GM19468 (cell line): ENCODE measurements around the gene PPP1R3C.

Experiments
- ATAC-seq: cut with Tn5 transposase; IDR thresholded peaks from one replicate; pipeline ENCODE4 v1.9.1; 2021; ENCODE audit warnings: mild to moderate bottlenecking, moderate library complexity, moderate number of reproducible peaks; ENCODE audit not compliant: unreplicated experiment; ENCODE audit errors: extremely low read depth

The PPP1R3C gene

DNA sequence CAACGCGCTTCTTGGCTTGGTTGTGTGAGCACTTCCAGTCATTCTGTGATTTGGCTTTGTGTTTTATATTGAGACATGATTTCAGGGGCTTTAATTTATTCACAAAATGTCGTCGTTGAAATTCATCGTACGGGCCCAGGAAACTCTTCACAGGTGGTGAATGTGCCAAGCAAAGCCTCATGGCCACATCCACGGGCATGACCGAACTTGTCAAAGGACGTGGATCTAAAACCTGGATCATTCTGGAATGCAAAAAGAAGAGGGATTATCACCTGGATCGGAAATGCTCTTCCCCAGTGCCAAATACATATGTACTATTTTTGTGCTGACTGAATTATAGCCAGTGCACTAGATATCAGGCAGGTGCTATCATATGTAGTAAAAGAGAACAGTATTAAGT is 2.2 kb downstream of the PPP1R3C start:
- no peak for ATAC-seq

DNA sequence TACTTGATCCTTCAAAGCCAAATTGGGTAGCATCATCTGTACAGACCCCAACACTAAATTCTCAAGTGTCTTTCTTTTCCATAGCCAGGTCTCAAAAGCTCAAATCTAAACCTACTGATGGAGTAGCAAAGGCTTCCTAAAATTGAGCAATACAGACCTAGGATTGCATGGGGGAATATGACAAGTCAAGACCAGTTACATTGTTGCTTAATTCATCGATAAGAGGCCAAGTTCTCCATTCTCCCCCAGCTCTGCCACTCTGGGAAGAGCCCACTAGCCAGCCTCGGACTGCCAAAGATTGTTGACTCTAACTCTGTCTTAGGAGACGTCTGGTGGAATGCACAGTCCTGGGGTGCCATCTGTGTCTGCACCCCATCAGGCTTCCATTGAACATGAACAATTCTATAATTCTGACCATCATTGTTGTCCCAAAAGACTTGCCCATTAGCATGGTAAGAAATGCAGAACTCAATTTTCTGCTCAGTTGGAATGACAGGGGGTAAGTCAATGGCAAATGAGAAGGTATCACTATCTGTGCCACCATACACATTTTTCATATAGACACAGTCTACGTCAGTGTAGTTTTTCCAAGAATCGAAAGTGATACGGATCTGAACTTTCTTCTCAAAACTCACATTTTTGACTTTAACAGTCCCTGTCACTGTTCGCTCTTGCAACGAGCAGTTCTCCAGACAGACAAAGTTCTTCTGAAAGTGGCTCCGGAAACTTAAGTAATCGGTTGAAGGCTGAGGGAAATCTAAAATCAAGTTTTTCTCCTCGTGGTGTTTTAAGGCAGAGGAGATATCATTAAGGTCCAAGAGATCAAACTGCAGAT is 2.9 kb downstream of the PPP1R3C start:
- ATAC-seq: no peak

DNA sequence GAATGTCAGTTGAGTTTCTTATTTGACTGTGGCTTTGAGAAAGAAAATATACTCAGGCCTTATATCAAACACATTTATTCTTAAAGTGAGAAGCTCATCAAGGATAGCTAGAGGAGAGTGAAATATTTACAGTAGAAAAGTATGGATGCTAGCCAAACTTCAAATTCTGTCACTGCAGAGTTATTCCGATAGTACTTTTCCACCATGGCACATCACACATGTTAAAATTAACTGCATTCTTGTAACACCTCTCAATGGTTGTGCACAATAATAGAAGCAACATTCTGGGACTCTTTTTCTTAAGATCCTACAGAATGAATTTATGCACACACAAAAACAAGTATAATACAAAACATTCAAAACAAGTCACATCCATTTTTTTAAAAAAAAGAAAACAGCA is 4.5 kb downstream of the PPP1R3C start:
- ATAC-seq: no peak

DNA sequence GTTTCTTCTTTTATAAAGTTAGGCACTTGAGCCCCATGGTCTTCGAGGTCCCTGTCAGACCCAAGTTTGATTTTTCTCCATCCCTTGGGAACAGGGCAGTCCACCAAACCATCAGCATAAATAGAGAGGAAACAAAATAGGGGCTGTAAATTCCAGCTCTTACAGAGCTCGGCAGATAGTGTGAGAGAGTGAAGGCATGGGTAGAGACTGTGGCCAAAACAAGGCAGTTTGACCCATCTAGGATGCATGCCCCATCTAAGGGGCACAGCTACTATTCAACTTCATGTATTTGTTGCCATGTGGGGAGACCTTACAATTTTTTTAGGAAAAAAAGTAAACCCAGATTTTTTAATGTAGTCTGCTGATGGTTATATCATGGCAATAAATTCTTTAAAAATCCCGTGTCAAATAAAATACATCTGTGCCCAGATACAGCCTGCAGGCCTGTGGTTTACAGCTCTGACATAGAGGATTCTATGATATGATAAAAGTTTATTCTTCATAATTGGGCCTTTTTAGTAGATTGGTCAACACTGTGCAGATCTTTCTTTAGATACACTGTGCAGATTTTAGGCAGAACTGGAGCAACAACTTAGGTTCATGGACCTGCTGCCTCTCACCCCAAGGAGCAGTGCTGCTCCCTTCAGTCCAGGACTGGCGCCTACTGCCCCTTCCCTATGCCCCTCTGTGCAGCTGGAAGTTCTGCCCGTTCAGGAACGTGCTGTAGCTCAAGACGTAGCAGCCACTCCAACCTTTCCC is 5.3 kb downstream of the PPP1R3C start:
- no peak for ATAC-seq

DNA sequence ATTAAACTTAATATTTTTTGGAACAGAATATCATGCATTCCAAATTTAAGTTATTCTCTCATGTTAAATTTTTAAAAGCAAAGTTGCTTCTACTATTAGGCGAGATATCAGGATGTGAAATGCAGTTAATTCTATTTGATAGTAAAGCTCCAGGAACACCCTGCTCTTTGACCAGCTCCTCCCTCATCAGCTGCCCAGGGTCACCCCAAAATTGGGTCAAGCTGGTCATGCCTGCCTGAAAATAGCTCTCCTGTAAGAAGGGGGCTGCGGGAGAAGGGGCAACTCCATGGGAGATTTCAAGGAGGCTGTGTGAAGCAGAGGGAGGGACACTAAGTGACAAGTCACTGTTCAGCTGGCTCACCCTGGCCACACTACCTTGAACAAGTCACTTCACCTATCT is 5.9 kb downstream of the PPP1R3C start:
- no peak for ATAC-seq

DNA sequence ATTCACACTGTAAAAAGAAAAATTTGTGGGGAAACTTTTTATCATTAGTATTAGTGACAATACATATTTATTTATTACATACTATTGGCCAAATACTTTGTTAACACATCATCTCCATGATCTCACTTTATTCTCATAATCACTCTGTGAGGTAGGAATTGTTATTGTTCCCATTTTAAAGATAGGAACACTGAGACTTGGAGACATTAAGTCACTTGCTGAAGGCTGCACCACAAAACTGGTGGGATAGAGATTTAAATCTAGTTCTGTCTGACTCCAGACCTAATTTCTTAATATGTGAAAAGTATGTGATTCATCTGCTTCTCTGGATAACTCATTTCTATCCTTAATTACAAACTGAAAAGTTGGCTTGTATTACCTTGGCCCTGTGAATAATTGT is 8.2 kb downstream of the PPP1R3C start:
- ATAC-seq: no peak

DNA sequence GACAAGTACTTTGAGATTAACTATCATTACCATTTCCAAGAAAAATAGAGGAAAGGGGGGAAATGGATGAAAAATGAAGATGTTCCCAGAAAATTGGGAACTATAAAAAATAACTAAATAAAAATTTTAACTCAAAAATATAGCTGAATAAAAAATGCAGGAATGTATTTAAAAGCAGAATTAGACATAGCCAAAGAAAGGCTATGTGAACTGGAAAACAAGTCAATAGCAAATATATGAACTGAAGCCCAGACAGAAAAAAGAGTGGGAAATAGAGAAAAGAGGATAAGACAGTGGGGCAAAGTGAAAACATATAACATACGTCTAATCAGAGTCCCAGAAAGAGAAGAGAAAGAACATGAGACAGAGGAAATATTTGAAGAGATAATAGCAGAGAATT is 10.3 kb downstream of the PPP1R3C start:
- no peak for ATAC-seq

DNA sequence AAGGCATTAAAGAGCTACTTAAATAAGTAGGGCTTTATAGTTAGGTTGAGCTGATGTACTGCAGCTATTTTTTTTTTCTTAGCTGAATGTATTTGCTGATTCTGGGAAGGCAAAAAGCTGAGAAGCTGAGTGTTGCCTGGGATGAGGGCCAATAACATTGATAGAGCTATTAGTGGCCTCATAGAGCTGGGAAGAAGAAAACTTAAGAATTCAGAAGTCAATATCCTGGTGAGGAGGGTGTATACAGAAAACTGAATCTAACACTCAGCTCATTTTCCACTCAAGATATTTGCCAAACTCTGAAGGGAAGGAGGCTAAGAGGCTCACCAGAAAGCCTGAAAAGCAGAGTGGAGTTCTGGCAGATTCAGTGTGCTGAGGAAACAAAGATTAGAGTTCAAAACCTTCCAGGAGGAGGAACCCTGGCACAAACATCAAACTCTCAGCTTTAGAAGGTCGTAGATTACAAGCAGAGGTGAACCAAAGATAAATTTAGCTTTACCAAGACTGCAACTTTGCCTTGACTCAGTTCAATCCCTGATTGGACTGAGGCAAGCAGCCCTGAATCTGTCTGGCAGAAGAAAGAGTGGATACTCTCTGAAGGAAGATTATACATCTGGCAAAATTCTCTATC is 11.3 kb downstream of the PPP1R3C start:
- ATAC-seq: no peak

DNA sequence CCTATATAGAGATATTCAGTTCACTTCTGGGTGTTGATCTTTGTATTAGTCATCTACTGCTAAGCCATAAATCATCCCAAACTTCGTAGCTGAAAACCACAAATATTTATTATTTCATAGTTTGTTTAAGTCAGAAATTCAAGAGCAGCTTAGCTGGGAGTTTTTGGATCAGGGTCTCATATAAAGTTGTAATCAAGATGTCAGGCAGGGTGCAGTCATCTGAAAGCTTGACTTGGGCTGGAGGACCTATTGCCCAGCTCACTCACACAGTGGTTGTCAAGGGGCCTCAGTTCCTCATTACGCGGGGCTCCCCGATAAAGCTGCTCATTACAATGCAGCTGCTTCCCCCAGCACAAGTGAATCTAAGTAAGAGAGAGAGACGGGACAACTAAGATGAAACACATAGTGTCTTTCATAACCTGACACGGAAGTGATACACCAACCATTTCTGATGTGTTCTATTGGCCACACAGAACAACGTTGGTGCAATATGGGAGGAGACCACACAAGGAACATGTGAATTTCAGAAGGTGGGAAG is 15.7 kb downstream of the PPP1R3C start:
- no peak for ATAC-seq

DNA sequence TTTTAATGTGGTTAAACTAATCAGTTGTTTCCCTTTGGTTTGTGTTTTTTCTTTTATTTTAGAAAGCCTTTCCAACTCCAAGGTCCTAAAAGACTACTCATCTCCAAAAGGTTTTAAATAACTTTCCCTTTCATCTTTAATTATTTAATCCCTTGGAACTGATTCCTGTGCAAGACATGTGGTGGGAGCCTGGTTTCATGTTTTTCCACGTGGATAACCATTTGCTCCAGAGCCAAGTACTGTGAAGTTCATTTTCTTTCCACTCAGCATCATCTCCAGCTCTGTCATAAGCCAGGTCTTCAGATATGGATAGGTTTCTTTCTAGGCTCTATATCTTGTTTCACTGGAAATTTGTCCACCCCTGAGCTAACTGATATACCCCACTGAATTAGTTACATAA is 16.7 kb downstream of the PPP1R3C start:
- ATAC-seq: no peak

DNA sequence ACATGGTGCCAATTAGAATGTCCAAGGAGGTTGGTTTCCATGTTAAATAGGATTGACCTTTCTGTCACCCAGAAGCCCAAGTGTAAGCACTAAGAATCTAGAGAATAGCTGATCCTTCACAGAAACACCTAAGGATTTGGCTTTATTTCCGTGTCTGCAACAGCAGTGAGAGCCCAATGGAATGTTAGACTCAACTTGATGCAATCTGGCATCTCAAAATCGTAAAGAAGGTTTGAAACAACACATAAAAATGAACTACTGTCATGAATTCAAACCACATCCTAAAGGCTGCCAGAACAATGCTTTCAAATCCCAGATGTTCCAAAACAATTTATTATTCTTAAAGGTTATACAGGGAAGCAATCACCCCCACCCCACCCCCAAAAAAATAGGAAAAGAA is 18.6 kb downstream of the PPP1R3C start:
- no peak for ATAC-seq

DNA sequence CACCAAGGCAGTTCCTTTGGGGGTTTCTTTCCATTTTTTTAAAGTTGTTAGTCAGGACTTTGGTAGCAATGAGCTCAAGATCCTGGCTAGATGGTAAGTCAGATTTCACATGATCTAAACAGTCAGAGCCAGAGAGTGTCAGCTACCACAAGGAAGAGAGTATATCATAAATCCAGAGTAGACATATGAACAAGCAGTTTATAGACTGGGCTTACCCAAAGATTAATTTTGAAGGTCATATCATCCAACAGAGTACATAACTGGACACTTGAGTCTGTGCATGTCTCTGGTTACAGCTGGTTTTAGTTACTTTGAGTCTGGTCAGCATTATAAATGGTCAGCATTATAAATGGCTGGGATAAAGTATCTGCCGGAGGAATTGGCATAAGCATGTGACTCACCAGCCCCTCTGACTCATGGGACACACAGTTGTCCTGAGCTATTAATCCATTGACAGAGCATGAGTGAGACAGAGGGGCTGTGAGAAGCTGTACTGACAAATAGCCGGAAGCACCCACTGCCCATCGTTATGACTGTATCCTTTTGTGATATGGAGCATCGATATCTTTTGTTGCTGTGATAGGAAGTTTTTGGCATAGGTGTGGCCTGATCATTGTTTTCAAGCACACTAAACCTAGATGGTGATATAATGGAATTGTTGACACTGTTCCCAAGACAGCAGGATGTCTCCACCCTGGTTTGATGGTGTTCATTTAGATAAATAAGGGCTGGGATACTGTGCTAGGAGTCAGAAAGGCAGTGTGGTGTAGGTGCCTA is 19.3 kb downstream of the PPP1R3C start:
- ATAC-seq: no peak

DNA sequence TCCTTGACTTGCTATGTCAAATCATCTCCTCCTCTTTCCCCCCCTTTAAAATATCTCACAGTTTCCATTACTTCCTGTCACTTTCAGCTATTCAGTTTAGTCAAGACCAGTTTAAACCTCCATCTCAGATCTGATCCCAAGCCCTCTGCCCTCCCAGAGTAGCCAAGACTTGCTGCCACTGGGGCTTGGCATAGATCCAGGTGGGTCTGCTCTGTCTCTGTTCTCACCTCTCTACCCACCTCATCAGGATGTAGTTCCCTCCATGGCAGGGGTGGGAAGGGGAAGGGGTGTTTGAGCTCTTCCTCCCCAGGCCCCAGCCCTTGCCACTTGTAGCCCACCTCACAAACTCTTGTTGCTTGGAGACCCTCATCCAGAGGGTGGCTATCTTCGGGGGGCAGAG is 22.0 kb downstream of the PPP1R3C start:
- ATAC-seq: no peak

DNA sequence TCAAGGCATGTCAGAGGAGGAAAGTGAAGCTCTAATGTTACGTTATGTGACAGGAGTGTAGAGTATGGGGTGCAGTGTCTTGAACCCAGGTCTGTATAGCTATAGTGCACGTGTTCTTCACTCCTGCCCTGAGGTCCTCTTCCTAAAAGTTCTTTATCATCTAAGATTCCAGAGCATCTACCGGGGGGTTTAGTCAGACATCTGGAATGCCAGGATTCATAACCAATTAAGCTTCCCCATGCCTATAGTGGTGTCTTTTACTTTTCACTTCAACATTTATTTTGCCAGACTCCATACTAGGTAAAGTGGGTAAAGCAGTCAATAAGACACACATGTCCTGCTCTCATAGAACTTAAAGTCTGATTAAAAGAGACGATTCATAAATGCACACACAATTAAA is 22.4 kb downstream of the PPP1R3C start:
- no peak for ATAC-seq

DNA sequence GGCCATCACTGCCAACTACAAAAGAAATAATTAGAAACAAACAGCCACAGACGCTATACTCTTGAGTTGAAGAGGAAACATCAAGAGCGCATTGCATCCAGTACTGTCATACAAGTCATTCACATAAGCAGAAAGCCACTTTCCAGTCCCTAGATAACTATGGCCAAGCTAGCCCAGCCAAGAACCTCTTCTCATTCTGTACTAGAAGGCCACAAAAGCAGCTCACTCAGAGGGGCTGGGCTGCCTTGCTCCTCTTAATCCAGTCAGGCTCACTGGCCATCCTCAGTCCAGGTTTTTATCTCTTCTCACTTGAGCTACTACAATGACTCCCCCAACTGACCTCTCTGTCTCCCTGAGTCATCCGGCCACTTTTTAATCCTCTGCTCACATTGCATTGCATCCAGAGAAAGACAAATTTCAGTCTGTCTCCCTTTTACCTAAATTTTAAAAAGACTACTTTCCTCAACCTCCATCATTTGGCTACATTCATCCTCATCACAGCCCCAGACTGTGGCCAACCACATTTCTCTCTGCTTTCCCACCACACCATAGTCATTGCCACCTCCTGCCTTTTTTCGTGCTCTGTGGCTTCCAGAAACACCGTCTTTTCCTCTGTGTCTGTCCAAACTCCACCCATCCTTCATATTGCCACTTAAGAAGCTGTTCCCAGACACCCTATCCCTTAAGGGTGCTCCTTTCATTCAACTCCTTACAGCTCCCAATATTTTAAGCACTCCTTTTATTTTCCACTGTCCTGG is 25.0 kb downstream of the PPP1R3C start:
- no peak for ATAC-seq

DNA sequence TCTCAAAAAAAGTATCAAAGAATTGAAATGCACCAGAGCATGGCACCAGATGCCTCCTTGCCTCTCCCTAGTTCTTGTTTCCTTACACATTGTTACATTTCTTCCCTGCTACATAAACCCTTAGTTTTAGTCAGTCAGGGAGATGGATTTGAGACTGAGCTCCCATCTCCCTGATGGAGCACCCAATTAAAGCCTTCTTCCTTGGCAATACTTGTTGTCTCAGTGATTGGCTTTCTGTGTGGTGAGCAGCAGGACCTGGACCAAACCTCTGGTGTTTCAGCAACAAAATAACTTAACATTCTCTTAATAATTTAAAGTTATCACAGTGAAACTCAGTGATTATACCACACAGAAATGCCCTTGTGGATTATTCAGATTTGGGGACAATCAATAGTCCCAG is 26.9 kb downstream of the PPP1R3C start:
- no peak for ATAC-seq

DNA sequence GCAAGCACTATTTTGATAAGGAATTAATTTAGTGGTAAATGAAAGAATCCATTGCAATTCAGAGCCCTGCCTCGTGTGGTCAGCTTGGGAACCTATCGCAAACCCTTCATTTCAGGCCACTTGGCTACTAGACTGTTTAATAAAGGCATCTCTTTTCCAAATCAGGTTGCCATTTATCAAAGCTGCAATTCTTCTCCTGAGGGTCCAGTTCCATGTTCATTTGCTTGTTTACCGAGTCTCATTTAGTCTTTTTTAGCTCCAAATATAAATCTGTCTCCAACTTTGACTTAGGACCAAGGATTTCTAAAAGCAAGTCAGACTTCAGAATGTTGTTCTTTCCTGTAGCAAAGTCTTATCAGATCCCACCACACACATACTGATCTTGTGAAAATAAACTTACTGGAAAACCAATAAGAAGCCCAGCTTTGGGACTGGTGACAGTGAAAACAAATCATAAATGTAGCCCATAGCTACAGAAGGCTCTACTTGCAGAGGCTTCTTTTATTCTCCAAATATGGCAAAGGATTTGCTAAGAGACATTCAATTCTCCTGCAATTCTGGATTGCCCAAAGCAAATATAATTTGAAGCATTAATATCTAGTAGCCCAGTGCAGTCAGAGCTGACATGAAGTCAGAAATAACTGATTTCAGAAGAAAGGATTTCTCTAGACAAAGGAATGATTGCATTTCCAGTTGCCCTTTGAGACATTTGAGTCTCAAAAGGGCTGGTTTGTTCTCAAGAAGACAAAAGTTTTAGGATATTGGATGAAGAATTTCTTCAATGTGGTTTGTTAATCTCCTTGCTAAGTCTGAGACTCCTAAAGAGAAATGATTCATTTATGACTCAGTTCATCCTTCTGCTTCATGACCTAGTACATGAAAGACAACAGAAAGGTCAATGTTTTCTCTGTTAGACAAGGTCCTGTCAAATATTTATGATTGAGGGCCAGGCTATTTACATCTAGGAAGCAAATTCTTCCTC is 28.0 kb downstream of the PPP1R3C start:
- no peak for ATAC-seq

DNA sequence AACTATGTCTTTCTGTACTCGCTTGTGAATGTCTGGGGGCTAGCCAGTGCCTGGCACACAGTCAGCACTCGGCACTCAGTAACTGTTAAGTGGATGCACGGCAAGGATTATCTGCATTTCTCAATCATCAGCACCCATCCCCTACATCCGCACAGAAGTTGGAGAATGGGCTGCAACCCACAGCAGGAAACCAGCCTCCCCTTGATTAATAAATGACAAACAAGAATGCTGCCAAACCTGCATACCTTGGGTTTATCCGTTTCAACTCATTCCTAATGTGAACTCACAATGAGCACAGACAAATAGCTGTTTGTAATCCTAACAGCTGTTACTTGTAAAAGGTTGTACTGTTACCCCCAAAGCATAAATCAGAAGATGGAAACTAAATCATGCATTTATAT is 28.9 kb downstream of the PPP1R3C start:
- ATAC-seq: no peak
